Left colon (tissue), 2 donors: ENCODE data around the gene CD300H. TPM values are rescaled to one million over a fixed set of nuclear protein-coding genes. Genes with fewer than 3 reads are reported as not detected.
A peak's percentile ranks its signal among the peaks of the same experiment; 100 is the strongest.

ENCODE experiments used
- ATAC-seq: fragments of 200-7000 bp; cut with Tn5 transposase; one replicate; pipeline ENCODE4 v1.9.1; 2020; ENCODE audit warnings: mild to moderate bottlenecking, moderate library complexity
- DNase-seq, 2 donors: peaks; one replicate each; pipeline ENCODE4 v3.0.0-alpha.2; 2020
- intact Hi-C, 2 donors: fragments of 100-400 bp; cut with DNase I in 1 of 2; cut with micrococcal nuclease in 1 of 2; formaldehyde crosslinking; loops; one replicate each; pipeline versions ENCODE4 v1.11.2 to v1.14.0; 2022; cut with DNase I, micrococcal nuclease
- total RNA-seq, 2 donors: library from RNA; stranded (reverse); fragmentation: NEBNext Ultra II Directional; extraction: Animal tissue kit (Norgen Biotek cat#: 25700); gene quantifications; one replicate each; pipeline ENCODE4 v1.2.1, GENCODE V29; 2021
- donor health status: DM: no; HTN: no; CAD: no.
- donor health status: DM: yes; HTN: yes; CAD: no.

CD300H gene
- total RNA-seq, 2 donors from 2014 or later, result not detected

- intact Hi-C loops, result no loop called here
- DNase-seq, result no peak
- ATAC-seq, result no peak
These were observed 28.0 kb downstream of the CD300H start for GRCh38 chr17:74539281-74539820.

- ATAC-seq (no peak), DNase-seq (no peak)
- intact Hi-C loops, result no loop called here
These were observed 30.4 kb downstream of the CD300H start for GRCh38 chr17:74536890-74537289.

DNA sequence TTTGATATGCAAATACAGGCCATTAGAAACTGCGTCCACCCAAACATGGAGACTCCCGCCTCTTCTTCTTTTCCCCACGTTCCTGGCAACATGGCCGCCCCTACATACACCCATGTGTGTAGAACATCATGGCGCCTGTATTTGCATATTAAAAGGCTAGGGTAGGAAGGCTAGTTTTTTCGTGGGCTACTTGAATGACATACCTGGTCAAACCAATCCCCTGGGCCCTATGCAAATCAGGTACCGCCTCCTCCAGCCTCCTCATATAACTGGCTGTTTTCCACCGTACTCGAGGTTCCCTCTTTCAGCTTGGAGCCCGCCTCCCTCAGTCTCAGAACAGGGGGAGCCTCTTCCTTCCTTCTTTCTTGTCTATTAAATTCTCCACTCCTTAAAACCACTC lies 35.2 kb downstream of the CD300H start:
- ATAC-seq (peak; percentile 16), DNase-seq (peak; percentile 34 to 38)
- intact Hi-C loops, result no loop called here

DNA sequence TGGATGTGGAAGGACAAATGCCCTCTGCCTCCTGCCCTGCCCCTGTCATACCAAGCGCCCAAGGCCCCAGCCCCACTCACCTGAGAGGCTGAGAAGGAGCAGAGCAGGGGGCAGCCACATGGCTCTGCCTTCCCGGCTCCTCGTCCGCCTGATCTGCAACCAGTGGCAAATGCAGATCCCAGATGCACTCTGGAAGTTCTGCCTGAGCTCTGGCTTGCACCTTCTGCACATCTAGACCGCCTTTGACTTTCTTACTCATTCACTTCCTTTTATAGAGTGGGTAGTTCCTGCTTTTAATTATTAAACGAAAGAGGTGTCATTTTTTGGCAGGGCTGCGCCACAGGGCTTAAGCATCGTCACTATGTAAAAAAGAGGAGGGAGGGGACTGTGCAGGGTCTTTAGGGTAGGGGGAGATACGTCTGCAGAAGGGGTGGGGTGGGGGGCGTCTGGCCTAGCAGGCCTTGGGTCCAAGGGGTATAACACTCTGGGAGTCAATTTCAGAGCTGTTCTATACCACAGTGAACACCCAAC lies 36.0 kb downstream of the CD300H start, which contains the start of gene CD300LB:
TSS of gene CD300LB (minus strand) at position 245 of the 531 bp plus-strand sequence. CDS start at position 120, 125 bp downstream.
- ATAC-seq (no peak), DNase-seq (no peak)
- intact Hi-C loops, result no loop called here

- DNase-seq, result no peak
- intact Hi-C loops, result no loop called here
- ATAC-seq, result no peak
These were observed 36.5 kb downstream of the CD300H start for GRCh38 chr17:74530831-74531150.

- no peak for DNase-seq
- intact Hi-C loops, result no loop called here
These were observed 38.1 kb downstream of the CD300H start for GRCh38 chr17:74529243-74529642.

DNA sequence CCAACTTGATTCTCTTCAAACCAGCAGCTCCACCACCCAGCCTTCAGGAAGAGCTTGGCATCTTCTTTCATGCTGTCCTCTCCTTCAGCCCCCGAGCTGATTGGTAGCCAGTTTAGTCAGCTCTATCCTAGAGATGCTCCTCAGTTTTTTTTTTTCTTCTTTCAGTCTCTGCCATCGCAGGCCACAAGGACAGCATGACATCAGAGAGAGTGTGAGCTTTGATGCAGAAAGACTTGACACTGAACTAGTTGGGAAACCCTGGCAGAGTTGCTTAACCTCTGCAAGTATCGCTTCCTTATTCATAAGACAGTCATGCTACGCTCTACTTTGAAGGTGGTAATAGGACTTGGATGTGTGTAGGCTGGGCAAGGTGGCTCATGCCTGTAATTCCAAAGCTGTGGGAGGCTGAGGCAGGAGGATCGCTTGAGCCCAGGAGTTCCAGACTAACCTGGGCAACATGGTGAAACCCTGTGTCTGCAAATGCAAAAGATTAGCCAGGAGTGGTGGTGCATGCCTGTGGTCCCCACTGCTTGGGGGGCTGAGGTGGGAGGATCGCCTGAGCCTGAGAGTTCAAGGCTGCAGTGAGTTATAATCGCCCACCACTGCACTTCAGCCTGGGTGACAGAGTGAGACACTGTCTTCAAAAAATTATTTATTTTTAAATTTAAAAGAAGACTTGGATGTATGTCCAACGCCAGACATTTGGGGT lies 38.7 kb downstream of the CD300H start:
- DNase-seq (no peak), ATAC-seq (no peak)
- intact Hi-C loops, result no loop called here

More at GRCh38 chr17:74529243-74529642, 38.1 kb downstream of the CD300H start:
- ATAC-seq, result no peak

- DNase-seq, result no peak
- no peak for ATAC-seq
- intact Hi-C loops, result no loop called here
These were observed 39.6 kb downstream of the CD300H start for GRCh38 chr17:74527756-74528155.

DNA sequence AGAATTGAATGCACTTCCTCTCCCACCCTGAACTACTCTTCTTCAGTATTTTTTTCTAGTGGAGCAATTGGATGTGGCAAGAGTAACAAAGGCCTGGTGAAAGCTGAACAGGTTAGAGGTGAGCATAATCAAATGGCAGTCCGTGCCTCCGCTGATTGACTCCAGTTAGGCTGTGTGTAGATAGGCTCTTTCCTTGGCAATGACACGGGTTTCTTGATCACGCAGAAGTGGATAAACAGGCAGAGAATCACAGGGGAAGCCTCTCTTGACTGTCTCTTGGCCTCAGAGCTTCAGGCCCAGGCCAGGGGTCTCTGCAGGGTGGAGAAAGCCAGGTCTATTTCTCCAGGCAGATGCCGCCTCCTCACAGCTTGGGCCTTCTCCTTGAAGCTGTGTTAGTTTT lies 40.2 kb downstream of the CD300H start:
- ATAC-seq (no peak), DNase-seq (no peak)
- intact Hi-C loops, result no loop called here

GRCh38 chr17:74526681-74527080 lies 40.6 kb downstream of the CD300H start:
- intact Hi-C loops, result no loop called here
- ATAC-seq, result no peak
- DNase-seq, result no peak

DNA sequence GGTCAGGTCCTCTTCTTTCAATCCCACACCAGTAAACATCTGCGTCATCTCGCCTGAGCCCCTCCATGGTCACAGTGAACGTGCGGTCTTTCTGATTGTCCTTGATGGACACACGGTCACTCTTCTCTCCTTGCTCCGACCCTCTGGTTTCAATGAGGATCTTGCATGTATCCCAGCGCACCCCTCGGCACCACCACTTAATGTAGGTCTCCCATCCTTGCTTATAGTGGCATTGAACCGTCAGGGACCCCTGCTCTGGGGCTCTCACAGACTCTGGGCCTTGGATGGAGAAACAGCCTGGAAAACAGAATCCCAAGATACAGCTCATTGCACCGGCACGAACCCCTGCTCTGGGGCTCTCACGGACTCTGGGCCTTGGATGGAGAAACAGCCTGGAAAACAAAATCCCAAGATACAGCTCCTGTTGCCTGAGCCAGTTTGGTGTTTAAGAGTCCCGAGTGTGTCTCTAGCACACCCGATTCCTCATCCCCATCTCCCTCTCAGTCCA lies 41.5 kb downstream of the CD300H start:
- intact Hi-C loops, result no loop called here
- DNase-seq (no peak), ATAC-seq (no peak)

GRCh38 chr17:74525465-74525725 lies 41.9 kb downstream of the CD300H start:
- no peak for DNase-seq
- intact Hi-C loops, result no loop called here
- no peak for ATAC-seq

DNA sequence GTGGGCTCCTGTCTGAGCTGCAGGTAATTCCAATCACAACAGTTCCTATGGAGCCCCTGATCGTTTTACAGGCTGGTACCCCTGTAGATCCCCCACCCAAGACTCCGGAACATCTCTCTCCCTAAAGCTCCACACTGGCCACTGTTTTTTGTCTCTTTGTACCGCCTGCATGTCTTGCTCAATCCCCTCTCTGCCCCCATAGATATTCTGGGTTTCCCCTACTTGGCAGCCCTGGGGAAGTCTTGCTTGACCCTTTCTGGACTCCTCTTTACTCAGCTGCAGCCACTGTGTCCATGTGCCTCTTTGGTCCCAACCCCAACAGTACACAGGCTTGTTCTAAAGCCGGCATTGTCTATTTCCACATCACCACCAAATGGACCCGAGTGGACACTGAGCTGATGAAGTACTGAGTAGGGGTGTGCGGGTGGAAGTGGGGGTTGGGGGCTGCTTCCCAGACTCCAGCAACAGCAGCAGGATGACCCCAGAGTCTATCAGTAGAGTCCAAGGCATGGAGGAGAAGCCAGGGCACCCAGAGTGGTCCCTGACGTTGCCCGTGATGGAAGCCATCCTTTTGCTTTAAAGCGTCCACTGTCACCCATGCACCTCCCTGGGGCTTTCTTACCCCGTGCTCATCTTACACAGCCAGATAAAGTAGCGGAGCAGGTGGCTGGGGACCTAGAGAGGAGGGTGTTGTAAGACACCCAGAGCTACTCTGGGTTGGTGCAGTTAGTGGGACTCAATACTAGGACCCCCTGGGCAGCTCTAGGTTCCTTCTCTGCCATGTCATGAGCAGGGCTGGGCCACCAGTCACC lies 42.5 kb downstream of the CD300H start:
- DNase-seq (no peak), ATAC-seq (no peak)
- intact Hi-C loops, result no loop called here

DNA sequence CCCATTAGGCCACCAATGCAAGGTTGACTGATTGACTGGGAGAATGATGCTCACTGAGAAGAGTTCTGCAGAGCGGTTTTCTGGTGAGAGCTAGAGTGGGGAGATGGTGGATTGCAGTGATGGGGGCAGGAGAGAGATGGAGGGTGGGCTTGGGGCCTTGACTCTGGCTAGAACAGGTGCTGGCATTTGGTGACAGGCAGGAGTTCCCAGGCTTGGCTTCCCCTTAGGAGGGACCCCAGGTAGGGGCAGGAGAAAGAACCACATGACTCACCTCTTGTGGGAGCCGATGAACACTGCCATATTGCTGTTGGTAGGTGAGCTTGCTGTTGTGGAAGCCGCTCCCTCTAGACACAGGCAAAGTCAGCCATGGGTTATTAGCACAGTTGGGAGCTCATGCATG lies 44.0 kb downstream of the CD300H start:
- no peak for DNase-seq
- ATAC-seq, result no peak

GRCh38 chr17:74522381-74523105 lies 44.8 kb downstream of the CD300H start:
- ATAC-seq, result no peak
- DNase-seq, result no peak
- intact Hi-C loops, result no loop called here

More for the DNA sequence above, 44.0 kb downstream of the CD300H start:
- intact Hi-C loops, result no loop called here

GRCh38 chr17:74521701-74522201 lies 45.6 kb downstream of the CD300H start:
- no peak for DNase-seq
- intact Hi-C loops, result no loop called here
- no peak for ATAC-seq

DNA sequence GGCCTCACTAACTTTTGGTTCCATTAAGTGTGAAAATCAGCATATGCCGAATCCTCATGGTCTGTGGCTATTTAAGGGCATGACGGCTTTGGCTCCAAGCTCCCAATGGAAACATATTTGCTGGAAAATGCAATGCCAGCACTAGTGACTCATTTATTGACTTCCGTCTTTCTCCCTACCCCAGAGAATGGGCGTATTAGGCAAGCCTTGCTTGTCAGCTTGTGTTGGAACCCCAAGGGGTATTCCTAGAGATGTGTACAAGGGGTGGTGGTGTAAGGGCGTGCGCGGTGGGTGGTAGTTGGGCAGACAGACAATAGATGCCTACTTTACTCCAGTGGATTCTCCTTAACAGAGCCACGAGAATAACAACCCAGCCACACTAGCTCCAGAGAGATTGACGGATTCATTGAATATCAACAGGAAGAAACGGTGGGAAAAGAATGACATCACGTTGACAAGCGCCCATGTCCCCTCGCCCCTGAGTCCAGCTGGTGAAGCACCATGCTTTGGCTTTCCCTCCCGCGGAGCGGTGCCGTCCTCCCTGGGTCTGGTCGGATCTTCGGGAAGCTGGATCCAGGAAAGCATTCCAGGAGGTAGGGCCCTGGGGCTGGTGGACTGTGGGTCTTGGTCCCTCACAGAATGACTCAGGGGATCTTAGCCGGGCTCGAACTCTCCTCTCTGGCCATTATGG lies 46.4 kb downstream of the CD300H start:
- peak; percentile 19 for ATAC-seq
- intact Hi-C loops, result no loop called here

DNA sequence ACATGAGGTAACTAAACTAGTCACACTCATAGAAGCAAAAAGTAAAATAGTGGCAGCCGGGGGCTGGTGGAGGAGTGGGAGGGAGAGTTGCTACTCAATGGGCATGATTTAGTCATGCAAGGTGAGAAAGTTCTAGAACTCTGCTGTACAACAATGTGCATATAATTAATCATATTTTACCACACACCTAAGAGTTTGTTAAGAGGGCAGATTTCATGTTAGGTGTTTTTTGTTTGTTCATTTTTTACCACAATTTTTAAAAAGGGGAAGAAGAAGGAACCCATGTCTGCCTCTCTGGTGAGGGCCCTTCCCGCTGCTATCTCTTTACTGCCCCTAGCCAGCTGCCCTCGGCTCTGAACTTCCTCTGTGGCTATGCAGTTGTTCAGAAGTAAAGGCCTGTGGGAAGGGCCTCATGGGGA lies 47.3 kb downstream of the CD300H start:
- intact Hi-C loops, result no loop called here
- DNase-seq (peak in 1 of 2 donors; percentile 16), ATAC-seq (no peak)

More for the DNA sequence above, 46.4 kb downstream of the CD300H start:
- DNase-seq, result no peak
